HG02642 (cell line): ENCODE measurements around the gene CDH13.

Experiments
- ATAC-seq: cut with Tn5 transposase; IDR thresholded peaks from one replicate; pipeline ENCODE4 v1.9.1; 2021; ENCODE audit warnings: mild to moderate bottlenecking; ENCODE audit not compliant: unreplicated experiment, poor library complexity

The CDH13 gene

DNA sequence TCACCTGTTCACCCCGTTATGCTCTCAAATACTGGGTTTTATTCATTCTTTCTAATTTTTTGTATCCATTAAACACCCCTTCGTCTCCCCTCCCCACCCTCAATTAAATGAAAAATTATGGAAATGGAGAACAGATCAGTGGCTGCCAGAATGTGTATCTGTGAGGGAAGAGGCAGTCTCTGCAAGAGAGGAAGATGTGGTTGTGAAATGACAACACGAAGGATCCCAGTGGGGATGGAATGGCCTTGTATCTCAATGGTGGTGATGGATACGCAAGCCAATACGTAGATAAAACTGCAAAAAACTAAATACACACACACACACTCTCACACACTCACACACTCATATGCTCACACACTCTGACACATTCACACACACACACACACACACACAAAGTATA lies 570.7 kb downstream of the CDH13 start:
- ATAC-seq, result no peak

DNA sequence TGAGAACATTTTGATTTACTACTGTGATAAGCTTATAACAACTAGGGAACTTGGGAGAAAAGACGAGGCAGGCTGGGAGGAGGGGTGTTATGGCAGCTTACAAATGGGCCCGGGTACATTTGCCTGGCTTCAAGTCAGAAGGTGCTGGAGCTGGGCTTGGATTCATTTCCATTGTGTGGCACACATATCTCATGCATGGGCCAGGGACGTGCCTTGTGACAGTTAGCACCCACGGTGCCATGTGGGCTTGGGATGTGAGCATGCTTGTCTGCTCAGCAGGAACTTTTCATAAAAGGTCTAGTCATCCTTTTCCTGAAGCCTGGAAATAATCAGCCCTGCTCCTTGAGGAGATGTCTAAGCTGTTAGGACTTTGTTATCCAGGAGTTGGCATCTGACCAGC lies 572.2 kb downstream of the CDH13 start:
- no peak for ATAC-seq

DNA sequence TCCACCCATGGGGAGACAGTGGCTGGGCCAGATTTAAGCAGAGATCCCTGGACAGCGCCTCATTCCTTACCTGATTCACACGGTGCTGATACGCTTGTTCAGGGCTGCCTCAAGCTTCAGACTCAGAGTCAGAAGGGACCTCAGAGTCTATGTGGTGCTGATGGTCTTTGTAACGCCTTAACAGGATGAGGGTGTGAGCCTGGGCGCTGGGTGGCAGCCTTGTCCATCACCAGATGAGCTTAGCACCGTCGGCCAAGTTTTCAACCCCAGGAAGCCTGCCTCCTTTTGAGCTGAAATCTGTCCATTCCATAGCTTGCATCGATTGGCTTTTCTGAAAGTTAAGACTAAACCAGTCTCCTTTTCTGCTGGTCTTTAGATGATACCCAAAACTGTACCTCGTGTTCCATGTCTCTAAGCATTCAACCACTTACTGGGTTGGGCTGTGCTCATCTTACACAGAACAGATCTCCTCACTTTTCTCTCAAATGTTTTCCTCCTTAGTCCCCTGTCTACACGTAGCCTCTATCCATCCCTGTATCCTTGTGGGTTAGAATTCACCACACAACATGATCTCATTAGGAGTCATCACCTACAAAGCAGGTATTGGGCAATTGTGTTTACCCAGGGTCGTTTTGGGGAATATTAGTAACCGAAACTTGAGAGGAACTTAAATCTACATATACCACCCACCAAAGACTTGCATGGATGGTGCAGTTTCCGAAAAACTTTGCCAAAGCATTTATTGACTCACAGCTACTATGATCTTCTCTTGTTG lies 573.4 kb downstream of the CDH13 start:
- no peak for ATAC-seq

DNA sequence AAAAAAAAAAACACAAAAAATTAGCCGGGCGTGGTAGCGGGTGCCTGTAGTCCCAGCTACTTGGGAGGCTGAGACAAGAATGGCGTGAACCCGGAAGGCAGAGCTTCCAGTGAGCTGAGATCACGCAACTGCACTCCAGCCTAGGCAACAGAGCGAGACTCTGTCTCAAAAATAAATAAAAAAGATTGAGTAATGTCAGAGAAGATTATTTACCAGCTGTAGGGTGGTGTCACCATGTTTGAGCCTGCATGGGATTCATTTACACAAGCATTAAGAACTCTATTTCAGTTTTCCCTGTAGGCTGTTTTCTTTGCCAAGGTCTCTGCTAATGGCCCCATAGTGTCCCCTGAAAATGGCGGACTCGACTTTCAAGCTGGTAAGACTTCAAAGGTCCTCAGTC lies 575.0 kb downstream of the CDH13 start:
- no peak for ATAC-seq

DNA sequence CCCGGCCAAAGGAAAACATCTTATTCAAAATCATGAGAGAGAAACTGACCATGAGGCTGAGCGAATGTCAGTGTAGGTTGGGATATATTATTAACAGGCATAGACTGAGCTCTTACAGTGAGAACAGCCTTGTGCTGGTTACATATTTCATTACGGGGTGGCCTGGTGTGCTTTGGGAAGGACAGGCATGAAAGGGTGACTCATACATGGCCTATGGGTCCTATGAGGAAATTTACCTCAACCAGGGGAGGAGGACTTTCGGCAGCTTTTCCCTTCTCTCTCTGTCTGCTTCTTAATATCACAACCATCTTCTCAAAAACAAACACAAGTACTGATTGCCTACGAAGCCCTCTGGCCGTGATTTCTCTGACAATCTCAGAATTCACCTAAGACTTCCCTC lies 579.1 kb downstream of the CDH13 start:
- ATAC-seq, result no peak

DNA sequence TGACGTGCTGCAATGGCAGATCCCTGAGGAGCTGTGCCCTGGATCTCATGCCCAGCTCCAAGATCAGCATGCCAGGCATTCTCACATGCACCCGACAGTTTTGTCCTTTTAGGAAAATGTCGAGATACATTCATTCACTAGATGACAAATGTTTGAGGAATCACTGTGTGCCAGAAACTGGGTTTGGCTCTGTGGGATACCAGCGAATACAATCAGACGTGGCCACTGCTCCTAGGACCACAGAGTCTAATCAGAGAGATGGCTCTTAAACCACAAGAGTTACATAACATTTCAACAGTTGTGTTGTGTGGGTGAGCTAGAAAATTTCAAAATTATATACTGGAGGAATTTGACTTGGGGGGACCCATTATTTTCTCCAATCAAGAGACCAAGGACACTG lies 579.7 kb downstream of the CDH13 start:
- ATAC-seq, result no peak

DNA sequence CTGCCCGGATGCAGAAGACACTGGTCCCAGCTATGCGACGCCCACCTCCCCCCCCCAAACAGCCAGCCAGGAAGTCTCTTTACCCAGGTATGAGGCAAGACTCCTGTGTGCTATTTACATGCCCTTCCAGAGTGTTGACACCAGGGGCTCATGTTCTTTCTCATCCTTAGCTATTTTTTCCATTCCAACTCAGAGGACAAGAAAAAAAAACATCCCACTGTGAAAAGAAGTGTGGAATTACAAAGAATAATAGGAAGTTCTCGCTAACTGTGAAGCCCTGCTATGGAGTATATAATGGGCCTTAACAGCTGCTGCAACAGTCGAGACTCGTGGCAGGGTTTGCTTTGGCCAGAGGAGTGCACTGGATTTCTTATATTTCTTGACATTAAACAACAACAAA lies 584.9 kb downstream of the CDH13 start:
- ATAC-seq, result no peak

DNA sequence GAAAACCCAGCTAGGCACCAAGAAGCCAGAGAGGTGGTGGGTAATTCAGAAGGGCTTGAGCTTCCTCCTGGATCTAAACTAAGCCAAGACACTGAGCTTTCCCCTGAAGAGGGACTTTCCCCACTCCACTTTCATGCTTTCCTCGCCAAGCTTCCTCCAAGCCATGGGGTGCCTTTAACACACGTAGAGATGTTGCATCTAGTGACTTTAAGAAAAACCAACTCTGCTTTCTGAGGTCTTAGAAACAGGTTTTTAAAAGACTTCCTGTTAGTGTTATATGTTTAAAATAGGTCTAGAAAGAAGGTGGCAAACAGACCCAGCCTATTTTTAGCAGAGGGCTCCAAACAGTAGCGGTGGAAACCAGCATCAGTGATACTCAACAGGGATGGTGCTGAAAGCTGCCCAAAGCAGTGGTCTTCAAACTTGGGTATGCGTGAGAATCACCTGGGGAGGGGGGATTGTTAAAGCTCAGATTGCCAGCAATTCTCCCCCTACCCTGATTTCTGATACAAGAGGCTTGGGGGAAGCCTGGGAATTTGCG lies 585.6 kb downstream of the CDH13 start:
- no peak for ATAC-seq

DNA sequence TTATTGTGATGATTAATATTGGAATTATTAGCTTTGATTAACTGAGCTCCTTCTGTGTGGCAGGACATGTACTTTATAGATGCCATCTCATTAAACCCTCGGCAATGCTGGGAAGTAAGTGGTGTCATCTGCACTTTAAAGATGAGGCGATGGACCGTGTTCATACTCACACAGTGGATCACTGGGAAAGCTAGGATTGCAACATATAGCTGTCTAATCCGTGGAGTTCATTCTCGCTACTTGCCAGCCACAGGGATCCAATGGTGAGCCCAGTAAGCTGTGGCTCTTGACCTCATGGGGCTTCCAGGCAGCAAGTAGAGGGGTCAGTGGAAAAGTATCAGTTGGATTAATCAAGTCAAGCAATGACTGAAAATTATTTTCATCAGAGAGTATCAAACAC lies 587.9 kb downstream of the CDH13 start:
- no peak for ATAC-seq

DNA sequence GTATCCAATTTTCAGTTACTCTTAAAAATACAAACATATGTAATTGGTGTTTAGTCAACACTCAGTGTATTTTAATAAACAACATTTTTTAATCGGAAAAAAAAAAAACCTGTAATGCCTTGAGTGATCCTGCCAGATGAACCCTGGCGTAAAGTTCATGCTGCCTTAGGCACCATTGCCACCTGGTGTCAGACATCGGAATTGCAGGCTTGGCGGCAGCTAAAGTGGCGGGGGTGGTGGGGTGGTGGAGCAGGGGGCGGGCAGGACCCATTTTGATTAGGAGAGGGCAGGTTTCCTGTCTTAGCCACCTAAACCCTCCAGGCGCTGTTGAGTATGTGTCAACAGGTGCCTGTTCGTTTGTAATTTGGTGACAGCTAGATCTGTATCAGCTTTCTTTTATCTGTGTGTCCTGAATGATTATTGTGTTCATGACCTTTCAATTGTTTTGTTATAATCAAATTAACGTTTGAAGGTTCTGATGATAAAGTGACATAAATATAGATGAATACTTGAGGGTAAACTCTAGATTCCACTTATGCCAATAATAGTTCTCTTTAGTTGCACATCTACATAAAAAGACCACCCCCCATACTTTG lies 588.7 kb downstream of the CDH13 start:
- no peak for ATAC-seq

DNA sequence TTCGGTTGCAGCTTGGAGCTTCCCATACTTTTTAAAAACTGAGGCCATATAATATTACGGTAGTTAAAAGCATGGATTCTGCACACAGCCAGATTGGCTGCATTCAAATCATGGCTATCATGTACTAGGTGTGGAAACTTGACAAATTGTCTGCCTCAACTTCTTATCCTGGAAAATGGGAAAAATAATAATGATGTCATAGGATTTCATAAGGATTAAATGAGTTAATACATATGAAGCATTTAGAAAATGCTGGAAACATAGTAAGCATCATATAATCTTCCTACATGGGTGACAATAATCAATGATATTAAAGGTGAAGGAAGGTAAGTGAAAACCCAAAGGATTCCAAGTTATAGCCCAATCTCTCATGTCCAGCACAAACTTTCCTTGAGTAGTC lies 592.5 kb downstream of the CDH13 start:
- no peak for ATAC-seq

DNA sequence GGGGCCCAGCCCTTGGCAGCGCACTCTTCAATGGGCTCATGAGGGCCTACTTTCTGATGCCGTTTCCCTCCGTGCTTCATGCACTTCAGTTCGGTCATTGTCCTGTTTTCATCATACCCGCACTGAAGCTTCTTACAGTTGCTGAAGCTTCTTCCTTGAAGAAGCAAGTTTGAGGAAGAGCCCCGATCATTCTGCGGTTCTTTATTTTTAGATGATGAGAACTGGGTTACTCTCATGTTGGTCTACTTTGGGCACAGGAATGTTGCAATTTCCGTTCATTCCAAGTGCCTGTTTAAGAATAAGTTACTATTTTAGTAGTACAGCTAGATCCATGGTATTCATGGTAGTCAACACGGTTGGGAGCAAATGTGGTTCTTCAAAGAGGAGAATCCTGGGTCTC lies 593.3 kb downstream of the CDH13 start:
- no peak for ATAC-seq

DNA sequence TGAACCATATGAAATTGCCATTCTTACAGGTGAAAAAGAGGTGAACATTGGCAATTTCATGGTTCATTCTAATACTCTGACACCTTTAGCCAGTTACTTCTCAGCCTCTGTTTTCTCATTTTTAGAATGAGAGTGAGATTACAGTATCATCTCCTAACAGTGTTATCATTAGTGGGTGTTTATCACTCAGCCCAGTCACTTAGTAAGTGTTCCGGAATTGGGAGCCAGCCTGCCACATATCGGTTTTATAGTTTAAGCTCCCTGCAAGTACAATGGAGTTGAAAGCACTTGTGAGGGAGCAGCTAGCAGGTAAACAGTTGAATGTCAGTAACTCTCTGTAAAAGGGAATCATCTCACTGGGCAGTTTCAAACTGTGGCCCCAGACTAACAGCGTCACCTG lies 597.9 kb downstream of the CDH13 start:
- ATAC-seq, result no peak

DNA sequence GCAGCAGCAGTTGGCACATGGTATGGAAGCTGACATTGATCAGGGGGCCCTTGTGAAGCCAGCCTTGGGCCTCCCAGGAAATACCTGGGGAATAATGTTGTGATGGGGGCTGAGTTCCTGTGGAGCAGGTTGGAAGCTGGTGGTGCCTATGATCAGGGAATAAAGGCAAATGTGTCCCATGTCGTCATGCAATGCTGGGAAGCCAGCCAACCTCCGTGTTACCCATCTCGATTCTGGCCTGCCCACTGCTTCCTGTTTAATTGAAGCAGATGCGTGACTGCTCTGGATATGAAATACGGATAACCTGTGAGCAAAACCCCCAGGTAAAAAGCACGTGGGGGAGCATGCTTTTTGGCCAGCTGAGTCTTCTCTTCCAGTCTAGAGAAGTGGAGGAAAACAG lies 600.6 kb downstream of the CDH13 start:
- ATAC-seq, result no peak

DNA sequence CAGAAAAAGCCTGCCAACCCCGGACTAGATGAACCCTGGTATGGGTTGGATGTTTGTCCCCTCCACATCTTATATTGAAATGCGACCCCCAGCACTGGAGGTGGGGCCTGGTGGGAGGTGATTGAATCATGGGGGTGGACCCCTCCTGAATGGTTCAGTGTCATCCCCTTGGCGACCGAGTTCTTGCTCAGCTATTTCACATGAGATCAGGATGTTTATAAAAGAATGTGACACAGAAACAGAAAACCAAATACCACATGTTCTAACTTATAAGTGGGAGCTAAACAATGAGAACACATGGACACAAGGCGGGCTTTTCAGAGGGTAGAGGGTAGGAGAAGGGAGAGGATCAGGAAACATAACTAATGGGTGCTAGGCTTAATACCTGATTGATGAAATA lies 605.0 kb downstream of the CDH13 start:
- no peak for ATAC-seq

DNA sequence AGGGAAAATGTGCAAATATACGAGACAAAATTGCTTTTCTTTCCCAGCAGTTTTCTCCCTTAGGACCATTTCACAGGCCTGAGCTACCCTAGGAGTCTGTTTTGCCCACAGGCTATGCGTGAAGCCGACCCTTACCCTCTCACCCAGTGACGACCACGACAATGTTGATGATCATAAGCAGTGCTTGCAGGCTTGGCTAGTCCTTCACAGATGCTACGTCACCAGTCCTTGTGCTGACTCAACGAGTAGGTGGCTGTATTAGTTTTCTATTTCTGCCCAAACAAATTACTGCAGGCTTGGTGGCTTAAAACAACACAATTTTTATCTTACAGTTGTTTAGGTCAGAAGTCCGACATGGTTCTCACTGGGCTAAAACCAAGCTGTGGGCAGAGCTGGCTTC lies 606.4 kb downstream of the CDH13 start:
- ATAC-seq, result no peak

DNA sequence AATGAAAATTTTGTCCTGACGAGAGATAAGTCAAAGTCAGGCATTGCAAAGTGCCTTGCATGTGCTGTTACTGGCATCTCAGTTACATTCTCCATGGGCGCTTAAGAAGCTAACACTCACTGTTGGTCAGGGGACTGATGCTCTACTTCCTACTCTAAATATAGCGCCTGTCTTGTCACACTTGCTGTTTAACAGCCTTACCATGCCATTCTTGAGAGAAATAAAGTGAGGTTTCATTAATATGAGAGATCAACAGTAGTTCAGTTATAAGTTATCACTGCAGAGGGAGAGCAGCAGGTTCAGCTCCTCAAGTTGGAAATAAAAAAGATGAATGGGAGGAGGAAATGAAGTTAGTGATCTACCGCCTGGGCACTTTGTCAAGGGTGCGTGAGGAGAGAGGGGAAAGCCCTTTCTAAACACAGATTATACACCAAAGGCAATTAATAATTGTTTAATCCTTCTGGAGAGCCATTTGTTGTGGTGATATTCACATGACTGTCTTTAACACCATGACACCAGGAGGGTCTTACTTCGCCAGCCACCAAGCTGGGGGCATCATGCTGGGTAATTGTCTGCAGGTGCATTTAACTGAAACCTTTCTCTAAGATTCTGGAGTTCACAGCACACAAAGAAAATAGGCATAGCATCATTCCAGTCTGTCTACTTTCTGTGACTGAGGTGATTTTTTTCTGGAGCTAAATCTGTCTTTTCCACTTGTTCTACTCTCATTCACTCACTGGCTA lies 612.4 kb downstream of the CDH13 start:
- no peak for ATAC-seq

DNA sequence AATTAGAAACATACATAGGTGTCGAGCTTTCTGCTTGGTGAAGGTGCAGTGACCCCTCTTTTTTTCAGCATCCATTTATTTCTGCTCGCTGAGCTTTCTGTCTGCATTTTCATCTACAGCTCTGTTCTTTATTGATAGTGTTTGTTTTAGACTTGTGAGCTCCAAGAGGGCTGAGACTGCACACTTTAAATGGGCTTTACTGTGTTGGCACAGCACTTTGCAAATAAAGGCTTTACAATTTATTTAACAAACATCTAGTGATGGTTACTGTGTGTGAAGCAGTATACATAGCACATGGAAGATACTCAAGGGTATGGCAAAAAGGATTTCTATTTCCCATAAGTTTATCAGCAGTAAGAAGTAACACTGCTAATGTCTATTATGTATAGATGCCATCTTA lies 617.3 kb downstream of the CDH13 start:
- ATAC-seq, result no peak

DNA sequence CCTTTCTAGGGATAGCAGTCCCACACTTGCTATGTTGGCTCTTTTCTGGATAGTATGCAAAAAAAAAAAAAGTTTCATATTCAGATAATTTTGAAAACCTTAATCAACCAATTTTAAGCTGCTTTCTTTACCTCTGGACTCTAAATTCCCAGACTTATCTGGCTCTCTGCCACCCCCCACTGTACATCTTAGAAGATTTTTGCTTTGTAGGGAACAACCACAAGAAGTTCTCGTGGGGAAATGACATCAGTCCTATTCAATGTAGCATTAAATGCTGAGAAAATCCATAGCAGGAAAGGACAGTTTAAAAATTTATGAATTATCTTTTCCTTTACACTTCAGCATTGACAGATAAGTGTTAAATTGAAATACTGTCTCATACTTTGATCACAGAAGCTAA lies 618.3 kb downstream of the CDH13 start:
- no peak for ATAC-seq

DNA sequence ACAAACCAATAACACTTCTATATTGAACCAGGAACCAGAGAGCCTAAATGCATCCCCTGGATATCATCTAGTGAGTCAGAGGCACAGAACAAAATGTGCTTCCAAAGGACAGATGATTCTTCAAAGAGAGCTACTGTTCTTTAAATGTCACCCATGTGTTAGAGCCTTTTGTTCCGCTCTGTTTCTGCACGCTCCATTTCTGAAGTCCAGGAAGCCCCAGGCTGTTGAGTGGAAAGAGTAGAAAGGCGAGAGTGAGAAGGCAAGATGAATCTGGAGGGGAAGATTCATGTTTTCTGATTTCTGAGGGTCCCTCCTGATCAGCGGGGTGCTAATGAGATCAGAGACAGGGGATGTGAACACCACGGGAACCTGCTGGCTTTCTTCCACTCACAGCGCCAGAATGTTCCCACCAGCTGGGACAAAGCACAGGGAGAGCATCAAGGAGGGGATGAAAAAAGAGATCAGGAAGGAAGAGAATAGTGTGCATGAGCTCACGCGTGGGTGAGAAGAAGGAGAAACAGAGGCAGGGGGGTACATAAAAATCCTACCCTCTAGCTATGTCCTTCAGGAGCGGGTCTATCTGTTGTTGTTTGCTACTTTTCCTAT lies 621.1 kb downstream of the CDH13 start:
- no peak for ATAC-seq
